MM.1S (cell line): ENCODE results near the gene CCSER1.

Source experiments
- DNase-seq: peaks from one replicate; pipeline ENCODE4 v3.0.0-alpha.2; 2015
- H2AFZ ChIP-seq: fragments of 300-600 bp; sonication (generic); 2 replicates; pipeline ENCODE4 v1.6.0; 2016; ENCODE audit warnings: antibody characterized with exemption, low read length
- H3F3A ChIP-seq: fragments of 300-600 bp; sonication (generic); 2 replicates; pipeline ENCODE4 v1.6.1; 2016; ENCODE audit warnings: mild to moderate bottlenecking, antibody characterized with exemption, low read length, moderate library complexity, mixed read lengths; ENCODE audit not compliant: insufficient read depth
- H3K27ac ChIP-seq: fragments of 300-600 bp; sonication (generic); 2 replicates; pipeline ENCODE4 v1.5.1; 2016; ENCODE audit warnings: mild to moderate bottlenecking, low read length
- H3K27me3 ChIP-seq: fragments of 300-600 bp; sonication (generic); replicated peaks from 2 replicates; pipeline ENCODE4 v1.6.0; 2016; ENCODE audit warnings: low read length; ENCODE audit not compliant: insufficient read depth
- H3K36me3 ChIP-seq: fragments of 300-600 bp; sonication (generic); replicated peaks from 2 replicates; pipeline ENCODE4 v1.6.1; 2016; ENCODE audit warnings: mild to moderate bottlenecking, low read length, mixed read lengths; ENCODE audit not compliant: insufficient read depth
- H3K4me1 ChIP-seq: fragments of 300-600 bp; sonication (generic); 2 replicates; pipeline ENCODE4 v1.6.1; 2016; ENCODE audit warnings: low read length, mixed read lengths
- H3K4me2 ChIP-seq: fragments of 300-600 bp; sonication (generic); 2 replicates; pipeline ENCODE4 v1.6.0; 2016; ENCODE audit warnings: low read depth, low read length
- H3K4me3 ChIP-seq: fragments of 300-600 bp; sonication (generic); 2 replicates; pipeline ENCODE4 v1.5.1; 2016; ENCODE audit warnings: low read length, mixed read lengths
- H3K79me2 ChIP-seq: fragments of 300-600 bp; sonication (generic); 2 replicates; pipeline ENCODE4 v1.6.1; 2016; ENCODE audit warnings: mixed run types, low read length, mixed read lengths
- H3K9ac ChIP-seq: fragments of 300-600 bp; sonication (generic); 2 replicates; pipeline ENCODE4 v1.6.1; 2016; ENCODE audit warnings: low read length, mixed read lengths
- H3K9me2 ChIP-seq: fragments of 300-600 bp; sonication (generic); replicated peaks from 2 replicates; pipeline ENCODE4 v1.6.1; 2016; ENCODE audit warnings: mild to moderate bottlenecking, low read length, mixed read lengths; ENCODE audit not compliant: insufficient read depth
- H3K9me3 ChIP-seq: fragments of 300-600 bp; sonication (generic); replicated peaks from 2 replicates; pipeline ENCODE4 v1.6.1; 2016; ENCODE audit warnings: mild to moderate bottlenecking, low read length, mixed read lengths; ENCODE audit not compliant: insufficient read depth
- H4K20me1 ChIP-seq: fragments of 300-600 bp; sonication (generic); 2 replicates; pipeline ENCODE4 v1.6.1; 2016; ENCODE audit warnings: mild to moderate bottlenecking, low read length, moderate library complexity, mixed read lengths; ENCODE audit not compliant: insufficient read depth
- CTCF ChIP-seq: fragments of 300-600 bp; sonication (generic); IDR thresholded peaks from 2 replicates; pipeline ENCODE4 v1.5.1; 2016; ENCODE audit warnings: antibody characterized with exemption, low read length, mixed read lengths
- EZH2 ChIP-seq: fragments of 300-600 bp; sonication (generic); optimal IDR thresholded peaks from 2 replicates; pipeline ENCODE3; 2017; ENCODE audit warnings: low read depth, mild to moderate bottlenecking, antibody characterized with exemption, low read length, mixed read lengths
- EZH2phosphoT487 ChIP-seq: fragments of 300-600 bp; sonication (generic); IDR thresholded peaks from 2 replicates; pipeline ENCODE4 v1.6.1; 2018; ENCODE audit warnings: antibody characterized with exemption, low read length

Gene CCSER1

GRCh38 chr4:90486346-90486745 lies 359.2 kb downstream of the CCSER1 start:
- Histone ChIP-seq H3K4me3 (no peak overlapping the region), H3K9me3 (no peaks in the 10 kb centered on the region), H3K36me3 (no peaks in the 10 kb centered on the region), H3K4me2 (no peak overlapping the region), H3F3A (no peaks in the 10 kb centered on the region), H4K20me1 (no peaks in the 10 kb centered on the region), H3K4me1 (no peaks in the 10 kb centered on the region), H3K9ac (no peak overlapping the region), H3K27me3 (no peaks in the 10 kb centered on the region), H2AFZ (no peak overlapping the region), H3K9me2 (no peaks in the 10 kb centered on the region), H3K79me2 (no peaks in the 10 kb centered on the region), H3K27ac (no peak overlapping the region)
- DNase-seq: no peak
- TF ChIP-seq EZH2 (no peak), CTCF (no peak), EZH2phosphoT487 (no peak)

- no peak overlapping the region for H3K27ac ChIP-seq
- no peak for DNase-seq
- no peaks in the 10 kb centered on the region for H3K4me1 ChIP-seq
Observed at GRCh38 chr4:90495211-90495610, 368.0 kb downstream of the CCSER1 start.

GRCh38 chr4:90495936-90496335 lies 368.7 kb downstream of the CCSER1 start:
- Histone ChIP-seq H3K4me1 (no peaks in the 10 kb centered on the region), H3K27ac (no peak overlapping the region), H3K4me2 (no peak overlapping the region), H3K9me3 (no peaks in the 10 kb centered on the region), H3K79me2 (no peaks in the 10 kb centered on the region), H3K27me3 (no peaks in the 10 kb centered on the region), H3K9ac (no peak overlapping the region), H3K4me3 (no peak overlapping the region), H4K20me1 (no peaks in the 10 kb centered on the region), H3F3A (no peaks in the 10 kb centered on the region), H2AFZ (no peak overlapping the region), H3K9me2 (no peaks in the 10 kb centered on the region), H3K36me3 (no peaks in the 10 kb centered on the region)
- TF ChIP-seq EZH2phosphoT487: no peak
- DNase-seq: no peak

More at GRCh38 chr4:90495211-90495610, 368.0 kb downstream of the CCSER1 start:
- Histone ChIP-seq H3K4me3 (no peak overlapping the region), H3F3A (no peaks in the 10 kb centered on the region), H3K36me3 (no peaks in the 10 kb centered on the region), H3K9me3 (no peaks in the 10 kb centered on the region), H3K79me2 (no peaks in the 10 kb centered on the region), H3K9ac (no peak overlapping the region), H3K9me2 (no peaks in the 10 kb centered on the region), H3K27me3 (no peaks in the 10 kb centered on the region), H3K4me2 (no peak overlapping the region), H4K20me1 (no peaks in the 10 kb centered on the region), H2AFZ (no peak overlapping the region)
- no peak for TF ChIP-seq EZH2
- no peak for TF ChIP-seq EZH2phosphoT487
- TF ChIP-seq CTCF: no peak

GRCh38 chr4:90498175-90498574 lies 371.0 kb downstream of the CCSER1 start:
- no peak for TF ChIP-seq EZH2
- no peak for TF ChIP-seq CTCF
- no peak for TF ChIP-seq EZH2phosphoT487
- Histone ChIP-seq H3F3A (no peaks in the 10 kb centered on the region), H4K20me1 (no peaks in the 10 kb centered on the region), H2AFZ (no peak overlapping the region), H3K36me3 (no peaks in the 10 kb centered on the region), H3K9ac (no peak overlapping the region), H3K27ac (no peak overlapping the region), H3K4me2 (no peak overlapping the region), H3K4me1 (no peaks in the 10 kb centered on the region), H3K9me2 (no peaks in the 10 kb centered on the region), H3K27me3 (no peaks in the 10 kb centered on the region), H3K4me3 (no peak overlapping the region), H3K9me3 (no peaks in the 10 kb centered on the region), H3K79me2 (no peaks in the 10 kb centered on the region)
- DNase-seq: no peak
